Measurements from ENCODE around the gene TAF11L3. TPM values are rescaled to one million over a fixed set of nuclear protein-coding genes. Genes with fewer than 3 reads are reported as not detected.
A peak's percentile ranks its signal among the peaks of the same experiment; 100 is the strongest.
"Not testable (repeated sequence)": the region's sequence is repeated elsewhere in the genome, so short reads cannot be mapped to it uniquely, and the experiment has no call there.

TAF11L3 gene
- total and polyA plus RNA-seq, 7 donors = not detected

DNA sequence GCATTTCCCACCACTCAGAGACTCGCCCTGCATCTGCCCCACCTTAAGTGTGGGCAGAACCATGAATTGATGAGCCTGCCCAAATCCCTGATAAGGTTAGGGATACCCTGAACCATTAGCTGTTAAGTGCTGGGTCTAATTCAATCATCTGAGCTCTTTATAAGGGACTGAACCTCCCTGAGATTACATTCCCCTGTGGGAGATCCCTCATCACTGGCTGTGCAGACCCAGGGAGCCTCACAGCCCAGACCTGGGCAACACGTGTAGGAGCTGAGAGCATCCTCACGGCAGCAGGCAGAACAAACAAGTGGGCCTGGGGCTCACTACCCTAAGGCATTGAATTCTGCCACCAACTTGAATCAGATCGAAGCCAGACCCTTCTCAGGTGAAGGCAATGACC, 20.7 kb upstream of the TAF11L3 start:
- intact Hi-C loops (cut with DNase I) = no loop called here
- H3K27ac ChIP-seq = no peak overlapping the region

GRCh38 chr5:17497931-17498330, 20.2 kb upstream of the TAF11L3 start, which contains the start of gene TAF11L2:
Gene TAF11L2, plus strand, starts transcription at chr5:17498231.
- H3K4me3 ChIP-seq; DNase-seq; H3K27me3 ChIP-seq (ENCODE audit: insufficient read depth in 3 of 3, low read length in 2 of 3); H3K36me3 ChIP-seq (ENCODE audit: insufficient read depth in 1 of 2, low read depth in 1 of 2); intact Hi-C loops (cut with DNase I); H3K27ac ChIP-seq; H3K4me1 ChIP-seq; ATAC-seq; H3K9me3 ChIP-seq: not testable (repeated sequence)
- WGBS, 3 donors = 81 to 83% (median 82%) methylated on average over 8 of the region's 8 CpGs

More for the DNA sequence above, 20.7 kb upstream of the TAF11L3 start:
- Histone ChIP-seq H3K4me3 (no peak overlapping the region), H3K36me3 (ENCODE audit: insufficient read depth in 1 of 2, low read depth in 1 of 2) (no peaks in the 10 kb centered on the region), H3K4me1 (no peaks in the 10 kb centered on the region), H3K27me3 (ENCODE audit: insufficient read depth in 3 of 3, low read length in 2 of 3) (no peaks in the 10 kb centered on the region), H3K9me3 (no peaks in the 10 kb centered on the region)
- no peak for ATAC-seq
- no peak for DNase-seq
- TF ChIP-seq, protein P1, sequence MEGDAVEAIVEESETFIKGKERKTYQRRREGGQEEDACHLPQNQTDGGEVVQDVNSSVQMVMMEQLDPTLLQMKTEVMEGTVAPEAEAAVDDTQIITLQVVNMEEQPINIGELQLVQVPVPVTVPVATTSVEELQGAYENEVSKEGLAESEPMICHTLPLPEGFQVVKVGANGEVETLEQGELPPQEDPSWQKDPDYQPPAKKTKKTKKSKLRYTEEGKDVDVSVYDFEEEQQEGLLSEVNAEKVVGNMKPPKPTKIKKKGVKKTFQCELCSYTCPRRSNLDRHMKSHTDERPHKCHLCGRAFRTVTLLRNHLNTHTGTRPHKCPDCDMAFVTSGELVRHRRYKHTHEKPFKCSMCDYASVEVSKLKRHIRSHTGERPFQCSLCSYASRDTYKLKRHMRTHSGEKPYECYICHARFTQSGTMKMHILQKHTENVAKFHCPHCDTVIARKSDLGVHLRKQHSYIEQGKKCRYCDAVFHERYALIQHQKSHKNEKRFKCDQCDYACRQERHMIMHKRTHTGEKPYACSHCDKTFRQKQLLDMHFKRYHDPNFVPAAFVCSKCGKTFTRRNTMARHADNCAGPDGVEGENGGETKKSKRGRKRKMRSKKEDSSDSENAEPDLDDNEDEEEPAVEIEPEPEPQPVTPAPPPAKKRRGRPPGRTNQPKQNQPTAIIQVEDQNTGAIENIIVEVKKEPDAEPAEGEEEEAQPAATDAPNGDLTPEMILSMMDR (IDR thresholded peaks at IDR 0.05) = no peak
- 72 to 77% (median 73%) methylated on average over 4 of the region's 4 CpGs for WGBS, 3 donors

GRCh38 chr5:17511775-17512325, 6.3 kb upstream of the TAF11L3 start:
- DNase-seq (no peak), ATAC-seq (no peak)
- Histone ChIP-seq H3K27ac (no peak overlapping the region), H3K4me1 (no peaks in the 10 kb centered on the region), H3K9me3 (no peaks in the 10 kb centered on the region), H3K4me3 (no peak overlapping the region), H3K36me3 (ENCODE audit: insufficient read depth in 1 of 2, low read depth in 1 of 2) (no peaks in the 10 kb centered on the region), H3K27me3 (ENCODE audit: insufficient read depth in 3 of 3, low read length in 2 of 3) (no peaks in the 10 kb centered on the region)
- WGBS, 3 donors = 88 to 91% (median 89%) methylated on average over 17 of the region's 17 CpGs
- TF ChIP-seq, protein P1 (IDR thresholded peaks at IDR 0.05) = no peak
- intact Hi-C loops (cut with DNase I) = no loop called here

GRCh38 chr5:17517526-17517925, 641 bp upstream of the TAF11L3 start:
- H3K27me3 ChIP-seq (ENCODE audit: insufficient read depth in 3 of 3, low read length in 2 of 3); H3K36me3 ChIP-seq (ENCODE audit: insufficient read depth in 1 of 2, low read depth in 1 of 2); ATAC-seq; H3K9me3 ChIP-seq; intact Hi-C loops (cut with DNase I); H3K4me1 ChIP-seq; H3K4me3 ChIP-seq; H3K27ac ChIP-seq: not testable (repeated sequence)
- WGBS, 3 donors = 74 to 80% (median 79%) methylated on average over 8 of the region's 12 CpGs
- DNase-seq = peak in 1 of 2 donors; percentile 49

DNA sequence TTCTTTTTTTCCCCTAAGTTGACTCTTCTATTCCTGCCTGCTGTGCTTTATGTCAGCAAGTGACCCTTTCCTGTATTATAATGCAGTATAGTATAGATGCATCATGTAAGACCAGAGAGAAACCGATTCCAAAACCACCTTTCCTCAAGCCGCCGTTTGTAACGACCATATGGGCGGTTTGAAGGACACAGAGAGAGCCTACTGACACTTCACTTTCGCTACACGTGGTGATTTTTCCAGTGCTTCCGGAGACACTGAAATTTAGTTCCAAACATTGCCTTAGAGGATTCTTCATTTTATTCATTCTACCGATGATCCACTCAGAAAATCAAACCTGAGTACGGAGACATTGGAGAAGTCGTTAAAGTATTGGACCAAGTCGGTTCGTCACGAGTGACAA, 1.3 kb downstream of the TAF11L3 start:
- WGBS, 3 donors = 88 to 95% (median 92%) methylated on average over 8 of the region's 14 CpGs
- DNase-seq; H3K4me3 ChIP-seq; intact Hi-C loops (cut with DNase I); ATAC-seq; H3K36me3 ChIP-seq (ENCODE audit: insufficient read depth in 1 of 2, low read depth in 1 of 2); H3K9me3 ChIP-seq; H3K27me3 ChIP-seq (ENCODE audit: insufficient read depth in 3 of 3, low read length in 2 of 3); H3K27ac ChIP-seq; H3K4me1 ChIP-seq: not testable (repeated sequence)

- H3K36me3 ChIP-seq (ENCODE audit: insufficient read depth in 1 of 2, low read depth in 1 of 2); intact Hi-C loops (cut with DNase I); H3K27ac ChIP-seq; H3K9me3 ChIP-seq; H3K4me3 ChIP-seq; DNase-seq; ATAC-seq; H3K4me1 ChIP-seq; H3K27me3 ChIP-seq (ENCODE audit: insufficient read depth in 3 of 3, low read length in 2 of 3): not testable (repeated sequence)
- WGBS, 3 donors = no CpG with 5 or more reads among the region's 15 CpGs
Observed at GRCh38 chr5:17521501-17521900, 3.3 kb downstream of the TAF11L3 start, which contains the start of gene TAF11L4. Gene TAF11L4, plus strand, starts transcription at chr5:17521801.

GRCh38 chr5:17524935-17525334, 6.8 kb downstream of the TAF11L3 start, which contains the start of gene TAF11L5:
Gene TAF11L5, plus strand, starts transcription at chr5:17525235.
- whole genome bisulfite sequencing, 3 donors = no CpG with 5 or more reads among the region's 15 CpGs
- ATAC-seq; intact Hi-C loops (cut with DNase I): not testable (repeated sequence)

GRCh38 chr5:17526504-17526903, 8.3 kb downstream of the TAF11L3 start:
- ATAC-seq; intact Hi-C loops (cut with DNase I); H3K27me3 ChIP-seq (ENCODE audit: insufficient read depth in 3 of 3, low read length in 2 of 3); H3K36me3 ChIP-seq (ENCODE audit: insufficient read depth in 1 of 2, low read depth in 1 of 2); H3K4me3 ChIP-seq; H3K9me3 ChIP-seq; H3K4me1 ChIP-seq; H3K27ac ChIP-seq: not testable (repeated sequence)
- DNase-seq = peak in 1 of 2 donors; percentile 47
- WGBS, 3 donors = 92 to 93% (median 92%) methylated on average over 9 of the region's 17 CpGs

More at GRCh38 chr5:17524935-17525334, 6.8 kb downstream of the TAF11L3 start, which contains the start of gene TAF11L5:
- not testable (repeated sequence) for H3K9me3 ChIP-seq; H3K27ac ChIP-seq; H3K4me3 ChIP-seq; H3K4me1 ChIP-seq; DNase-seq; H3K36me3 ChIP-seq (ENCODE audit: insufficient read depth in 1 of 2, low read depth in 1 of 2); H3K27me3 ChIP-seq (ENCODE audit: insufficient read depth in 3 of 3, low read length in 2 of 3)

DNA sequence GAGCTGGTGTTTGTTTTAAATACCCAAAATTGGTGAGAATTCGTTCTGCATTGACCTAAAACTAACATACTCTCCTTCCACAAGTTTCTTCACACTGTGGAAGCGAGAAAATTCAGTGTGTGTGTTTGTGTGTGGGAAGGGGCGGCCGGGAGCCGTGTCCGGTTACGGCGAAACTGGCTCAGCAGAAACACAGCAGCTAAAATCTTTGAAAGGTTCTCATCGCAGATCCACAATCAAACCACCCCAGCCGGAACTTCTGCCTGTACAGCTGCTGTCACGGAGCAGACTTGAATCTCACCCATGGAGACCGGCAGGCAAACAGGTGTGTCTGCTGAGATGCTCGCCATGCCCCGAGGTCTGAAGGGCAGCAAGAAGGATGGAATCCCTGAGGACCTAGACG, 10.2 kb downstream of the TAF11L3 start, which contains the start of gene TAF11L6:
TSS of gene TAF11L6 (plus strand) at position 301 of the 400 bp plus-strand sequence.
- DNase-seq; H3K27me3 ChIP-seq (ENCODE audit: insufficient read depth in 3 of 3, low read length in 2 of 3); intact Hi-C loops (cut with DNase I); H3K4me3 ChIP-seq; H3K27ac ChIP-seq; H3K9me3 ChIP-seq; H3K4me1 ChIP-seq; H3K36me3 ChIP-seq (ENCODE audit: insufficient read depth in 1 of 2, low read depth in 1 of 2); ATAC-seq: not testable (repeated sequence)
- WGBS, 3 donors = no CpG with 5 or more reads among the region's 15 CpGs
